Stimulated activated CD4-positive, alpha-beta T cell treated with anti-CD3 and anti-CD28 coated beads, Interleukin-1b, Interleukin-23, amount 100 ng/mL, for 1 hour (primary cell): ENCODE data around the gene COL8A1.
"Not testable (repeated sequence)": the region's sequence is repeated elsewhere in the genome, so short reads cannot be mapped to it uniquely, and the experiment has no call there.

Experiments used
- DNase-seq, 2 donors: peaks; one replicate each; pipeline ENCODE4 v3.0.0-alpha.2; 2020; ENCODE audit warnings: low read depth in 2 of 2

The COL8A1 gene

GRCh38 chr3:99708207-99708745 lies 69.9 kb downstream of the COL8A1 start:
- no peak for DNase-seq

GRCh38 chr3:99709686-99710085 lies 71.3 kb downstream of the COL8A1 start:
- no peak for DNase-seq

GRCh38 chr3:99710094-99710493 lies 71.7 kb downstream of the COL8A1 start:
- no peak for DNase-seq

- DNase-seq = no peak
Measured at GRCh38 chr3:99711351-99711750, 73.0 kb downstream of the COL8A1 start.

DNA sequence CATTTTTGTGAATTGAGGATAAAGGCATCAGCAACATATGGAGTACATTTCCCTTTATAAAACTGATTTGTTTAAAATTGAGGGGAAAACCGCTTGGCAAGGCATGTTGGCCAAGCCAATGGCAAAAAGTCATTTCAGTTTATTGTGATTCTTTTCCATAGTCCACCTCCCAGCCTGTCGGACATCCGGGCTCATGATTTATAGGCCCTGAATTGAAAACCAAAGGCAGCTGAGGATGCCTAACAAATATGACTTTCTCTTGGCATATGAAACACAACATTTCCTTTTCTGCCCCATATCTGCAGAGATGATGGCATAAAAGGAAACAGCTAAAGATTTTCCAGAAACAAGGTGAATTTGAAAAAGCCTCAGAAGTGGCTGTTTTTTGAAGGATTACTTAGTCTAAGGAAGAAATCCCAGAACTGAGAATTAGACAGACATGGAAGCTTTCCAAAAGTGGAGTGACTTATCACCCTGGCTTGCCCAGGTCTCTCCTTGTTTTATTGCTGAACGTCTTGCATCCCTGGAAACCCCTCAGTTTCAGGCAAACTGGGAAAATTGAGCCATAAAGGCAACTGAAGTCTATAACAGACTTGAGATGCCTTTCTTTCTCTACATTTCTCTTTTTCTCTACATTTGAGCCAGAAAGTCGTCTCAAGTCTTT lies 74.0 kb downstream of the COL8A1 start:
- DNase-seq = no peak

DNA sequence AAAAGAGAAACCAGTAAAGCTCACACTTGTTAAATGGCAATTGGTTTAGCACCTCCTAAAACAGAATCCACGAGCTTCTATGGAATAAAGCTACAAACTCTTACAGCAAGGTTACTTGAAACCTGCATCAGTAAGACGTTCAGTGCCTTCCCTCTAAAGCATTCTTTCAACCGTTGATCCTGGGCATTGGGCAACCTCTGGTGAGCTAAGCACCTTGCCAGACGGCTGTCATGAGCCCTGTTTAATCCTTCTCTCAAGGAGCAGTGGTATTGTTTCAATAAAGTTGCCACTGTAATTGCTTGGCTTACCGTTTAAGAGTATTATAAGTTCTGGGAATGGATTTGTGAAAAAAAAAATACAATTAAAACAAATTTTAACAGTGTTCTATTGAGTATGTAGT lies 75.0 kb downstream of the COL8A1 start:
- DNase-seq = no peak

GRCh38 chr3:99714146-99714545 lies 75.8 kb downstream of the COL8A1 start:
- no peak for DNase-seq

DNA sequence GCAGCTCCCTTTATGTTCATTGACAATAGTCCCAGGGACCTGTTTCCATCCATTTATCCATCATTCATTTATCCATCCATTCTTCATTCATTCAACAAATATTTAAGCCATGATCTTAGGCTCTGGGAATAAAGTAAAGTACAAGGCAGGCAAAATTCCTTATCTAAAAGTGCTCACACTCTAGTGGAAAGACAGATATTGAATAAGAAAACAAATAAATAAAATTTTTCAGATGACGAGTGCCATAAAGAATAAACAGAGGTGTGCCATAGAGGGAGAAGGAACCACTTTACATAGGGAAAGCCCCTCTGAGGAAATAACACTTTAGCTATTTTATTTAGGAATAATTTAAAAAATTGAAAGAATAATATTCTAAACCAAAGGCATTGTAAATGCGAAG lies 76.2 kb downstream of the COL8A1 start:
- DNase-seq = no peak

DNA sequence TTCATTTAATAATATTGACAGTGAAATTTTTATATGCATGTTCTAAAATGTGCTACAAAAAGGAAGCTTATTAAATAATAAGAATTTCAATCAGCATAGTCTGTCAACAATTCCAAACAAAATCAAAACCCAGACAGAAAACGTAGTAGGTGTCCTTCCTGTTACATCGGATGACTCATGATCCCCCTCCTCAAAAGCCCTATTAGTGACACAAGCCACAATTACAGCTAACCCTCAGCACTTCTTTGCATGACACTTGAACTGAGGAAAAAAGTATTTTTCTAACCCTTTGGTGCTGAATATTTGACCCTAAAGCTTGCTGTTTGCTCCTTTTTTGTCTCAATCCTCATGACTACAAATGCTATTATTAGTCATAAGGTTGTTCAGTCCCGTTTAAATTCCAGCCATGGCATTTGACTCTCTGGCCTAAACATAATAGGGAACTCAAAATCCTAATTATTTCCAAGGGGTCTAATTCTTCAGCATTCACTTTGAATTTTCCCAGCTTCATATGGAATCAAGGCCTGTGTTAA lies 78.1 kb downstream of the COL8A1 start:
- no peak for DNase-seq

- no peak for DNase-seq
Measured at GRCh38 chr3:99720985-99721632, 82.7 kb downstream of the COL8A1 start.

GRCh38 chr3:99721633-99722007 lies 83.2 kb downstream of the COL8A1 start:
- no peak for DNase-seq

DNA sequence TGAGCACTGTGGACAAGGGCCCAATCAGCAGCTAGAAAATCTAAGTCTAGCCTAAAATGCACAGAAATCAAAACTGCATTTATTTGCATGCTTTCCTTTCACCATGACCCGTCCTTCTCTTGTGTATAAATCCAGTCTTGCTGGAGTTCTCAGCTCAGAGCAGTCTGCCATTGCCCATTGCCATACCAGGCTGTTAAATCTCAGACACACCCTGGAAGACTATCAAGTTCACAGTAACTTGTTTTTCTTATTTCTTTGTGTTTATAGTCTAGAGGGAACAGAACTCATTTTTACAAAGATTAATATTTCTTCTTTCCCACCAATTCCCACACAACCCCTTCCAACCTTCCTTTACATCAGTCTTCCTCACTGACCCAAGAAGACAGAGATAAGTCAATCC lies 85.9 kb downstream of the COL8A1 start:
- DNase-seq = no peak

- DNase-seq = no peak
Measured at GRCh38 chr3:99730870-99731269, 92.5 kb downstream of the COL8A1 start.

GRCh38 chr3:99731499-99731898 lies 93.1 kb downstream of the COL8A1 start:
- DNase-seq = no peak

DNA sequence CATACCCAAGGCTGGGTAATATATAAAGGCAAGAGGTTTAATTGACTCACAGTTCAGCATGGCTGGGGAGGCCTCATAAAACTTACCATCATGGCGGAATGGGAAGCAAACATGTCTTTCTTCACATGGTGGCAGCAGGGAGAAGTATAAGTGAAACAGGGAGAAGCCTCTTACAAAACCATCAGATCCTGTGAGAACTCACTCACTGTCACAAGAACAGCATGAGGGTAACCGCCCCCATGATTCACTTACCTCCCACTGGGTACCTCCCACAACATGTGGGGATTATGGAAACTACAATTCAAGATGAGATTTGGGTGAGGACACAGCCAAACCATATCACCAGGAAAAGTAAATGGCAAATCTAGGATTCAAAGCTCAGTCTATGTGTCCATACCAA lies 102.0 kb downstream of the COL8A1 start:
- not testable (repeated sequence) for DNase-seq

GRCh38 chr3:99741588-99741987 lies 103.2 kb downstream of the COL8A1 start:
- no peak for DNase-seq

GRCh38 chr3:99747915-99748314 lies 109.5 kb downstream of the COL8A1 start:
- no peak for DNase-seq

DNA sequence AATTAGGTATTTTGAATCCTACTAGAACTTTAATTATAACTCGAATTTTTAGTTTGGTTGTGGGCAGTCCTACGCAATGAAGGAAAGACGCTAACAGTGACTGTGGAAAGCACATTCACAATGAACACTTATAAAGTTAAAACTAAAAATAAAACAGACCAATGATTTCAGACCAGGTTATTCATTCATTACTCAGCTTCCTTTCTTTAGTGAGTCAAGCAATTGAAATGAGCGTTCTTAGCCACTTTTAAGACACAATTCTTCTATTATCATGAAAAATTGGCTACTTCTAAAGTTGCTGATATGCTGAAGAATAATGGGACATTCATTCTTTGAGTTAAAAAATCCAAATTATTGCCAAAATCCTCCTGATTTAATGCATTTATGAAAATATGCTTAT lies 113.3 kb downstream of the COL8A1 start:
- DNase-seq = no peak

DNA sequence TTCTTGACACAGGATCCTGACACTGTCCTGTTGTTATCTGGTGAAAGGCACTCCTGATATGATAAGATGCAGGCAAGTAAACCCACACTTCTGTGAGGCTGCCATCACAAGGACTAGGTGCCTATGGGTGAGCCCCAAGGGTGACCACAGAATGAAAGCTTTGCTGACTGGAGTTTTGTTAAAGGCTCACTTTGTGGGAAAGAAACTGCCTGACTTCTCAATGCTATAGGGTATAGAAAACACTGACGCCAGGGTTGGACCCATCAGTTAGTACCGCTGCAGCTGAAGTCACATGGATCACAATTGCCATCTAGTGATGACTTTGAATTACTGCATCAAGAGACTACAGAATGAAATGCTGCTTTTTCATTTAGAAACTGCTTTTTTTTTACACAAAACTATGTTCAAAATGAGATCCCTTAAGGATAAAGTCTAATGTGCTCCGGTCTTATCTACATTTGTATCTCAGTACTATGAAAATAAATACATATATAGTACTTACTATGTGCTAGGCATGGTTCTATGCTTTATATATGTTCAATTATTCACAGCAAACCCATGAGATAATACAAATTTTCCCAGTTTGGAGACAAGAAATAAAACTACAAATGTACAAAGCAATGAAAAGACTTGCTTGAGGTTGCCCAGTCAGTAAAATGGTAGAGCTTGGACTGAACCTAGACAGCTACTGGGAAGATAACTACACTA lies 115.0 kb downstream of the COL8A1 start:
- DNase-seq = no peak

- DNase-seq = no peak
Measured at GRCh38 chr3:99755831-99756230, 117.4 kb downstream of the COL8A1 start.

DNA sequence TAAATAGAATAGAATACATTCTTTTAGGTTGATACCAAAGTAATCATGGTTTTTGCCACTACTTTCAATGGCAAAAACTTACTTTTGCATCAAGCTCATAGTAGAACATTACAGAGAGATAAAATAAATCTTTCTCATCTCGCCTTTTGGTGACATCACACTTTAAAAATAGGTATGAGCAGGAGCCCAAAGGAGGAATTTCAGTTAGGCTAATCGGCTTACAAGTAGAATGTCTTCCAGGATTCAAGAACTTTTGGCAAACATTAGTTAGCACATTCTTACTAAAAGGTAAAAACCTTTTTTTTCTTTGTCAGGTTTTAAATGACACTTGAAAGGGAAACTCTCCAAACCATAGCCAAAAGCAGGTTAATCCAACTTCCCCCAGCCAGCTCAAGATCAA lies 119.6 kb downstream of the COL8A1 start:
- DNase-seq = no peak

DNA sequence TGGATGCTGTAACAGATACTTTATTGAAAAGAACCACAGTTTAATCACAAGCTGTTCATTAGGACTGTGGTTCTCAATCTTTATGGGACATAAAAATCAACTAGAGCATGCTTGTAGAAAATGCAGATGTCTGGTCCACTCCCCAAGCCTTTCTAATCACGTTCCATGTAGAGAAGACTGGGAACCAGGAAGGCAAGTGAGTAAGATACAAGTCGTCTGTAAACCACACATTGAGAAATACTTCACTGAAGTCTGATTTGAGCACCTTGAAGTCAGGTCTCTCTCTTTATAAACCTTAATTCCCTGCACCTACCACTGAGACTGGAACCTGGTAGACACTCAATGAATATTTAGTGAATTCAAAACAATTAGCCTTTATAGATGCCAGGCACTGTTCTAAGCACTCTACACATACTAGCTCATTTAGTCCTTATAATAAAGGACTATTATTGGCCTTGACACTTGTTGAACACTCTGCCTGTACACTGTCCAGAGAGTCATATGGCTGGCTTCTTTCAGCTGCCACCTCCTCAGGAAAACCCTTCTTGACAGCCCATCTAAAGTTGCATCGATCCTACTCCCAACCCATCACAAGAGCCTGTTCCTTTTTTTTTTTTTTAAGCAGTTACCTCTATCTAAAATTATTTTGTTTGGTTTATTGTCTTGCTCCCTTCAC lies 120.2 kb downstream of the COL8A1 start:
- DNase-seq = no peak
